Transverse colon (tissue), 3 donors: Measurements from ENCODE around the gene FAM193B.

ENCODE experiments used
- POLR2A ChIP-seq: fragments of 450-650 bp; IDR thresholded peaks from one replicate; pipeline ENCODE4 v1.6.1; 2016; ENCODE audit warnings: antibody characterized with exemption, mild to moderate bottlenecking, moderate library complexity
- TF ChIP-seq, protein P1 (sequence below), 5 experiments: fragments of 200-600 bp in 3 of 5; fragments of 450-650 bp in 2 of 5; sonication (generic) in 3 of 5; IDR thresholded peaks; 1 replicate in 2 of 5; 2 replicates in 3 of 5; pipeline ENCODE4 v1.5.1; 2016 to 2017; ENCODE audit warnings: antibody characterized with exemption in 5 of 5, inconsistent platforms in 3 of 5, mild to moderate bottlenecking in 2 of 5, moderate library complexity in 1 of 5

DNA sequence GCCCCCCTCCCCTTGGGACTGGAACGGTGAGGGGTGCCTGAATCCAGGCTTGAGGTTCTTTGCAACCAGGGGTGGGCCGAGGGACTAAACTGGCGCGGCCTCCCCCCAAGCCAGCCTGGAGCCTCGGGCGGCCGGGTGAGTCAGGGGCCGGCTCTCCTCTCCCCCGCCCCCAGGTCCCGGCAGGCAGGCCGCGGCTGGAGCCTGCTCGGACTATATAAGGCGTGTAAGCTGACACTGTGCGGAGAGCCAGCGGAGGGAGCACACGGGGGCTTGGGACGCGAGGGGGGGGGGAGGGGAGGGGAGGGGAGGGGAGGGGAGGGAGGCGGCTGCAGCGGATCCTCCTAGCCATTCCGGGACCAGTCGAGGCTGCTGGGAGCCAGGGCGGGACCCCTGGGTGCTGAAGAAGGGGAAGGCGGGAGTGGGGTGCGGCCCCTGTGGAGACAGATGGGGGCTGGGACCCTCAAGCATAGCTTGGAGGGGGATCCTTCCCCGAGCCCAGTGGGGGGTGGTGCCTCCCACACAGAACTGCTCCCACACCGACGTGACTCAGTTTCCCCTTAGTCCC lies 57.6 kb downstream of the FAM193B start:
- TF ChIP-seq, protein P1, sequence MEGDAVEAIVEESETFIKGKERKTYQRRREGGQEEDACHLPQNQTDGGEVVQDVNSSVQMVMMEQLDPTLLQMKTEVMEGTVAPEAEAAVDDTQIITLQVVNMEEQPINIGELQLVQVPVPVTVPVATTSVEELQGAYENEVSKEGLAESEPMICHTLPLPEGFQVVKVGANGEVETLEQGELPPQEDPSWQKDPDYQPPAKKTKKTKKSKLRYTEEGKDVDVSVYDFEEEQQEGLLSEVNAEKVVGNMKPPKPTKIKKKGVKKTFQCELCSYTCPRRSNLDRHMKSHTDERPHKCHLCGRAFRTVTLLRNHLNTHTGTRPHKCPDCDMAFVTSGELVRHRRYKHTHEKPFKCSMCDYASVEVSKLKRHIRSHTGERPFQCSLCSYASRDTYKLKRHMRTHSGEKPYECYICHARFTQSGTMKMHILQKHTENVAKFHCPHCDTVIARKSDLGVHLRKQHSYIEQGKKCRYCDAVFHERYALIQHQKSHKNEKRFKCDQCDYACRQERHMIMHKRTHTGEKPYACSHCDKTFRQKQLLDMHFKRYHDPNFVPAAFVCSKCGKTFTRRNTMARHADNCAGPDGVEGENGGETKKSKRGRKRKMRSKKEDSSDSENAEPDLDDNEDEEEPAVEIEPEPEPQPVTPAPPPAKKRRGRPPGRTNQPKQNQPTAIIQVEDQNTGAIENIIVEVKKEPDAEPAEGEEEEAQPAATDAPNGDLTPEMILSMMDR (IDR thresholded peaks at IDR 0.05) = no peak
- no peak for TF ChIP-seq POLR2A
